Right lobe of liver (tissue), 4 donors: ENCODE measurements around the gene C22orf31.
"Not testable (repeated sequence)": the region's sequence is repeated elsewhere in the genome, so short reads cannot be mapped to it uniquely, and the experiment has no call there.

Experiments used
- POLR2A ChIP-seq: fragments of 450-650 bp; IDR thresholded peaks from one replicate; pipeline ENCODE4 v1.6.1; 2017; ENCODE audit warnings: antibody characterized with exemption, mild to moderate bottlenecking
- TF ChIP-seq, protein P1 (sequence below), 4 donors: fragments of 200-600 bp in 3 of 4; fragments of 450-650 bp in 1 of 4; IDR thresholded peaks; one replicate each; pipeline versions ENCODE4 v1.5.1 to v1.8.0; 2016 to 2022; ENCODE audit warnings: antibody characterized with exemption in 4 of 4, mild to moderate bottlenecking in 2 of 4
- donor health status: DM: no; HTN: no; CAD: no.
- donor health status: DM: no; HTN: no; CAD: no.
- donor health status: DM: no; HTN: yes; CAD: no.

DNA sequence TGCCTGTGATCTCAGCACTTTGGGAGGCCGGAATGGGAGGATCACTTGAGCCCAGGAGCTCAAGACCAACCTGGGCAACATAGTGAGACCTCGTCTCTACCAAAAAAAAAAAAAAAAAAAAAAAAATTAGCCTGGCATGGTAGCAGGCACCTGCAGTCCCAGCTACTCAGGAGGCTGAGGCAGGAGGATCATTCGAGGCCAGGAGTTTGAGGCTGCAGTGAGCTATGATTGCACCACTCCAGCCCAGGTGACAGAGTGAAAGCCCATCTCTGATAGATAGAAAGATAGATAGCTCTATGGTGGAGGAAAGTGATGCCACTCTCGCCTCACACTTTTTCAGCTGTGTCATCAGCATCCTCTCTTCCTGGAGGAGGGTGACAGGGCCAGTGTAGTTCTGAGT lies 21.9 kb downstream of the C22orf31 start:
- TF ChIP-seq, protein P1, sequence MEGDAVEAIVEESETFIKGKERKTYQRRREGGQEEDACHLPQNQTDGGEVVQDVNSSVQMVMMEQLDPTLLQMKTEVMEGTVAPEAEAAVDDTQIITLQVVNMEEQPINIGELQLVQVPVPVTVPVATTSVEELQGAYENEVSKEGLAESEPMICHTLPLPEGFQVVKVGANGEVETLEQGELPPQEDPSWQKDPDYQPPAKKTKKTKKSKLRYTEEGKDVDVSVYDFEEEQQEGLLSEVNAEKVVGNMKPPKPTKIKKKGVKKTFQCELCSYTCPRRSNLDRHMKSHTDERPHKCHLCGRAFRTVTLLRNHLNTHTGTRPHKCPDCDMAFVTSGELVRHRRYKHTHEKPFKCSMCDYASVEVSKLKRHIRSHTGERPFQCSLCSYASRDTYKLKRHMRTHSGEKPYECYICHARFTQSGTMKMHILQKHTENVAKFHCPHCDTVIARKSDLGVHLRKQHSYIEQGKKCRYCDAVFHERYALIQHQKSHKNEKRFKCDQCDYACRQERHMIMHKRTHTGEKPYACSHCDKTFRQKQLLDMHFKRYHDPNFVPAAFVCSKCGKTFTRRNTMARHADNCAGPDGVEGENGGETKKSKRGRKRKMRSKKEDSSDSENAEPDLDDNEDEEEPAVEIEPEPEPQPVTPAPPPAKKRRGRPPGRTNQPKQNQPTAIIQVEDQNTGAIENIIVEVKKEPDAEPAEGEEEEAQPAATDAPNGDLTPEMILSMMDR (IDR thresholded peaks at IDR 0.05), result not testable (repeated sequence)
- TF ChIP-seq POLR2A, result not testable (repeated sequence)
